Subcutaneous adipose tissue (tissue), 4 donors: ENCODE results near the gene CDK5R1. TPM values are rescaled to one million over a fixed set of nuclear protein-coding genes. Genes with fewer than 3 reads are reported as not detected.

ENCODE experiments used
- CTCF ChIP-seq: fragments of 450-650 bp; IDR thresholded peaks from one replicate; pipeline ENCODE4 v1.5.1; 2016; ENCODE audit warnings: low read depth, mild to moderate bottlenecking, control low read depth, antibody characterized with exemption, moderate library complexity
- total RNA-seq, 4 donors: library from RNA; depleted of rRNA; stranded (reverse); fragments of >200 nt; gene quantifications; one replicate each; pipeline ENCODE4 v1.1.0, GENCODE V29; 2016

The CDK5R1 gene
- total RNA-seq, 4 donors from 2014 or later: 0.33 to 3.1 (median 0.41) TPM

DNA sequence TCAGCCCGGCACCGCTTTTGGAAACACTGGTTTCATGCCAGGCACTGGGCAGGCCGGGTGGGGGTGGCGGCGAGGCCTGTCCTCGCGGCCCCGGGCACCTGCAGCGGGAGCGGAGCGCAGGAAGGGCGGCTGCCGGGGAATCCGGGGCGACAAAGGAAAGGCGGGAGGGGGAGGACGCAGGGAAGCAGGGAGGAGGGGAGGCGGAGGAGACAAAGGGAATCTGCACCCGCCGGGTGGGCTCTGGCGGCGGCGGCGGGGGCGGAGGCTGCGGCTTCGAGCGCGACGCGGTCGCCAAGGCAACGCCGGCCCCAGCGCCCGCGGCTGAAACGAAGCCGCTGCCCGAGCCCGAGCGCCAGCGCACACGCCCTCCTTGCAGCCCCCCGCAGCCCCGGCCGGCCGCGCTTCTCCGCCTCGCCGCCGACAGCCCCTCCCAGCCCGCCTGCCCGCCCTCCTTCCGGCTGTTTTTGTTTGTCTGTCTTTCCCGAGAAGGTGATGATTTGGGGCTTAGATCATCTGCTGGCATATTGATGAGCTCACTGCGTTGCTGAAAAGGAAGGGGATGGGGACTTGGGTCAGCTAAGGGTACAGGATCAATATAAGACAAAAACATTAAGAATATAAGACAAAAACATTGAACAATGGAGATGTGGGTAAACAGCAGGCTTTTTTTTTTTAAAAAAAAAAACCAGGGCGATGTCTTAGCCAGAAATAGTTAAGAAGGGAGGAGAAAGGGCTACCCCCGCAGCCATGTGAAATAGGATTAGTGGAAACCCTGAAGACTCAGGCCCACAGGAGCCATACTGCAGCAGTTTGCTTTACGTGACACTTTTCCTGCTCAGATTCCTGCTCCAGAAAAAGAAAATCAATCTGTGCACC, 32.7 kb downstream of the CDK5R1 start:
- no peak for TF ChIP-seq CTCF

GRCh38 chr17:32520104-32520701, 33.4 kb downstream of the CDK5R1 start:
- TF ChIP-seq CTCF: no peak

GRCh38 chr17:32520737-32521404, 34.1 kb downstream of the CDK5R1 start:
- no peak for TF ChIP-seq CTCF

GRCh38 chr17:32523017-32523680, 36.4 kb downstream of the CDK5R1 start:
- no peak for TF ChIP-seq CTCF

- TF ChIP-seq CTCF: no peak
These were observed 37.2 kb downstream of the CDK5R1 start for GRCh38 chr17:32523827-32524552.

DNA sequence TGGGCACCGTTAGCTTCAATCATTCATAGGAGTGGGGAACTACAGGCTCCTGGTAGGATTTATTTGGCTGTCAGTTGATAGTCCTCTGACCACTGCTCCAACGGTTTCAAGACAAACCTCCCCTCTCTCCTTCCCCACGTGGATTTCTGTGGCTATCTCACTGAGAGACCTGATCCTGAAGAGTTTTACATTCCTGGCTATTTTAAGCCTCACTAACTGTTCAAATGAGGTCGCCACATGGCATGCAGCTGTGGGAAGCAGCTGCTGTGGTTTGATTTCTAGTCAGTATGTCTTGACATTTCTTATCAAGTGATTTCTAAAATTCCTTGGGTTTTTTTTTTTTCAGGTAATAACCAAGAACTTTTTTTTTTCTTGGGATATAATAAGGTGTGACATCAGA, 38.3 kb downstream of the CDK5R1 start:
- TF ChIP-seq CTCF: no peak
